Gastroesophageal sphincter (tissue), 3 donors: Measurements from ENCODE around the gene KCNH4.

Source experiments
- CTCF ChIP-seq, 4 experiments: fragments of 200-600 bp in 2 of 4; fragments of 450-650 bp in 2 of 4; sonication (generic) in 1 of 4; IDR thresholded peaks; one replicate each; pipeline ENCODE4 v1.5.1; 2017 to 2019; ENCODE audit warnings: antibody characterized with exemption in 4 of 4, mild to moderate bottlenecking in 2 of 4, moderate library complexity in 2 of 4
- EP300 ChIP-seq: sonication (generic); formaldehyde crosslinking; IDR thresholded peaks from one replicate; pipeline ENCODE4 v1.6.1; 2017; ENCODE audit warnings: antibody characterized with exemption, mild to moderate bottlenecking
- POLR2AphosphoS5 ChIP-seq: sonication (generic); formaldehyde crosslinking; IDR thresholded peaks from one replicate; pipeline ENCODE4 v1.6.1; 2017; ENCODE audit warnings: antibody characterized with exemption

GRCh38 chr17:42227849-42228700, 47.1 kb upstream of the KCNH4 start:
- TF ChIP-seq CTCF (IDR thresholded peaks at IDR 0.05): no peak
- TF ChIP-seq EP300: no peak
- no peak for TF ChIP-seq POLR2AphosphoS5
